IPS-NIHi11 (cell line): ENCODE measurements around the gene HLTF.
"Not testable (repeated sequence)": the region's sequence is repeated elsewhere in the genome, so short reads cannot be mapped to it uniquely, and the experiment has no call there.

ENCODE experiments used
- DNase-seq: peaks from one replicate; pipeline ENCODE4 v3.0.0; 2012; ENCODE audit warnings: mixed read lengths, low spot score

HLTF gene

GRCh38 chr3:148991219-148992026 lies 94.9 kb downstream of the HLTF start, which contains the start of gene GYG1:
TSS of gene GYG1 (plus strand) at chr3:148991540. CDS start at chr3:148991641, 101 bp downstream.
- peak; percentile 91 for DNase-seq

GRCh38 chr3:148990236-148990635 lies 96.1 kb downstream of the HLTF start:
- DNase-seq: no peak

- DNase-seq: not testable (repeated sequence)
Measured at GRCh38 chr3:148987551-148987950, 98.8 kb downstream of the HLTF start.

GRCh38 chr3:148981273-148981672 lies 105.1 kb downstream of the HLTF start:
- DNase-seq: no peak
